Right renal cortex interstitium (tissue), 3 donors: ENCODE measurements around the gene IL1F10. TPM values are rescaled to one million over a fixed set of nuclear protein-coding genes. Genes with fewer than 3 reads are reported as not detected.

Experiments used
- DNase-seq, 3 donors: peaks; one replicate each; pipeline ENCODE4 v3.0.0-alpha.2; 2013; ENCODE audit warnings: low read depth in 3 of 3, low spot score in 2 of 3
- polyA plus RNA-seq, 3 donors: library from polyadenylated mRNA; unstranded; fragments of 120-200 nt; gene quantifications; one replicate each; pipeline ENCODE4 v1.2.1, GENCODE V29; 2013; ENCODE audit not compliant: insufficient read length in 3 of 3

The IL1F10 gene
- polyA plus RNA-seq, 3 donors = not detected

DNA sequence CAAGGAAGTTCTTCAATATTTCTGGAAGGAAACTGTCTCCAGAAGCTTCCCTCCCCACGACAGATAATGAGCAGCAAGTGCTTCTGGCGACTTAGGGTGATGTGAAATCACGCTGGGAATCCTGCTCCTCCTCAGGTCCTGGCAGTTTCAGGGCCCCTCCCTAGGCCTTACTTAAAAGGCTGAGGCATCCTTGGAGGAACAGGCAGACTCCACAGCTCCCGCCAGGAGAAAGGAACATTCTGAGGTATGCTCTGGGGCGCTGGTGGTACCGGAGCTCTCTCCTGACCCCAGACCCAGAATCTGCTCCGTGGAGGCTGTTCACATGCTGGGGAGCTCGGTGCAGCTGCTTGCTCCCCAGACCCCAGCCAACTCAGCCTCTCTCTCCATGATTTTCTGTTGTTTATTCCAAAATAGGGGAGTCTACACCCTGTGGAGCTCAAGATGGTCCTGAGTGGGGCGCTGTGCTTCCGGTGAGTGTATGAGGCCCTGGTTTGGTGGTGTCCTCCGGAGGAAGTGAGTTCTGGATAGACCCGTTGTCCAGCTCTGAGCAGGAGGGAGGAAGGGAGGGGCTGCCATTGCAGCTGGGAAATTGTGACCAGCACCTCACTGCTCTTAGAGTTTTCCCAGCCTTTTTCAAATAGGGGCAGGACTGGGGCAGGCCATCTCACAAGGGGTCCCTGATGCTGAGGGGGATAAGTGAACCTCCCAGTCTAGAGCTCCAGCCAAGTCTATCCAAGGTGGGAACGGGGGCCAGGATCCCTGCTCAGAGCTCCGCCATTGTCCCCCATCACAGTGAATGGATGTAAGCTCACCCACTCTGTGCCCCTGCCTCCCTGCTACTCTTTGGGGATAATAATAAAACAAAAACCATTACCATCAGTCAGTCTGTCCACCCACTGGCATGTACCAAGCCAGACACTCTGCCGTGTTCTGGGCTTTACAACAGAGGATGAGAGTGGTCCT lies 8.5 kb upstream of the IL1F10 start, which contains the start of gene IL36RN:
Gene IL36RN (plus strand): TSS at position 201 of the 963 bp plus-strand sequence. CDS start 241 bp downstream, at position 442.
- no peak for DNase-seq

DNA sequence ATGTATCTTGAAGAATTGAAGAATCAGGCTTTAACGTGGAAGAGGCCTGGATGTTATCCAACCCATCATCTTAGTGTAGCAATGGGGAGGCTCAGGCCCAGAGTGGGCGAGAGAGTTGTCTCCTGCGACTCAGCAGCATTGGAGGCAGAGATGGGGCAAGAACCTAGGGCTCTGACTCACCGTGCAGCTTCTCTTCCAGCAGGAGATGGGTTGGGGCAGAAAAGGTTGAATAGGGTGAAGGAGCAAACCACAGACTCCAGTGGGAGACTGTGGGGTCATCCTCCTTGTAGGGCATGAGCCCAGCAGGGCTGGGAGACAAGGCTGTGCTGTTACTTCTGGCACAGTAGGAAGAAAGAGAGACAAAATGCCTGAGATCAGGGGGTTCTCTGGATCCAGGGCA lies 7.4 kb upstream of the IL1F10 start:
- no peak for DNase-seq

DNA sequence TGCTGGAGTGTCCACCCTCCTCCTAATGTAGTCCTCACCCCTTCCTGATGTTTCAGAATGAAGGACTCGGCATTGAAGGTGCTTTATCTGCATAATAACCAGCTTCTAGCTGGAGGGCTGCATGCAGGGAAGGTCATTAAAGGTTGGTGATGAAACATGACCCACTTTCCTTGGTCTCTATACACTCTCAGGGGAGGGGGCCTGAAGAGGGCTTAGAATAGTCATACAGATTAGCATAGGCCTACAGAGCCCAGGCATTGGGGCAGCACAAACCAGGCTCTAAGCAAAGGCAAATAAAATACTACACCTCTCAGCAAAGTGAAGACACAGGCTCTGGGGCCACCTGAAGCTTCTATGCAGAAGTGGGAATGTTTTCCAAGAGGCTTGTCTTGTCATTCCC lies 7.0 kb upstream of the IL1F10 start:
- no peak for DNase-seq

DNA sequence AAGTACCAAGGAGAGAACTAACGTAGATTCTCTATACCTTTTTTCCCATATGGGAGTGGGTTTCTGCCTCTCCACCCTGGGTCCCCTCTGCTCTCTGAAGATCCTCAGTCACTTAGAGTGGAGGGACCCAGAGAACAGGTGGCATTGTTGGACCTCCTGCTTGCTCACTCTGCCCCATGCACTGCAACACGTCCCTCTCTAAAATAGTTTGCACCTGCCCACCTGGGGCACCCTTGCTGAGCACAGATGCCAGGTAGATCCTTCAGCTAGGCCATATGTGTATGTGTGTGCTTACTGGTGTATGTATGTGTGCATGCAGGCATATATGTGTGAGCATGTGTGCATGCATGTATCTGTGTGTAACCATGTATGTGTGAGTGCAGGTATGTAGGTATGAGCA lies 6.5 kb upstream of the IL1F10 start:
- no peak for DNase-seq

DNA sequence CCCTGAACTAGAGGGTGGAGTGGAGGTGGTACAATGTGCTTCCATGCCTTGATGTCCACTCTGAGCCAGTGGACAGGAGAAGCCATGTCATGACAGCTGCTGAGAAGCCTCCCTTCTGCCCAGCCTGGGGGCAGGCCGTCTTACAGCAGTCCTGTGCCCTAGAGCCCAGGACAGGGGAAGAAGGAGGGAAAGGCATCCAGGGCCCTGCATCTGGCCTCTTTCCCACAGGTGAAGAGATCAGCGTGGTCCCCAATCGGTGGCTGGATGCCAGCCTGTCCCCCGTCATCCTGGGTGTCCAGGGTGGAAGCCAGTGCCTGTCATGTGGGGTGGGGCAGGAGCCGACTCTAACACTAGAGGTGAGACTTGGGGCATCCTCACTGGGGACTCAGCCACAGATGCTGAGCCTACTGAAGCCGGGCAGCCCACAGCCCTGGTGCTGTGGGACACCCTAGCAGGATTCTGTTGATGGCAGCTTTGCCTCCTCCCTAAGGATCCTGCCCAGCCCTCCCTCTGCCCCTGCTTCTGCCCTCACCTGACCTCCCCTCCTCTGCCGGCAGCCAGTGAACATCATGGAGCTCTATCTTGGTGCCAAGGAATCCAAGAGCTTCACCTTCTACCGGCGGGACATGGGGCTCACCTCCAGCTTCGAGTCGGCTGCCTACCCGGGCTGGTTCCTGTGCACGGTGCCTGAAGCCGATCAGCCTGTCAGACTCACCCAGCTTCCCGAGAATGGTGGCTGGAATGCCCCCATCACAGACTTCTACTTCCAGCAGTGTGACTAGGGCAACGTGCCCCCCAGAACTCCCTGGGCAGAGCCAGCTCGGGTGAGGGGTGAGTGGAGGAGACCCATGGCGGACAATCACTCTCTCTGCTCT lies 5.6 kb upstream of the IL1F10 start:
- no peak for DNase-seq

DNA sequence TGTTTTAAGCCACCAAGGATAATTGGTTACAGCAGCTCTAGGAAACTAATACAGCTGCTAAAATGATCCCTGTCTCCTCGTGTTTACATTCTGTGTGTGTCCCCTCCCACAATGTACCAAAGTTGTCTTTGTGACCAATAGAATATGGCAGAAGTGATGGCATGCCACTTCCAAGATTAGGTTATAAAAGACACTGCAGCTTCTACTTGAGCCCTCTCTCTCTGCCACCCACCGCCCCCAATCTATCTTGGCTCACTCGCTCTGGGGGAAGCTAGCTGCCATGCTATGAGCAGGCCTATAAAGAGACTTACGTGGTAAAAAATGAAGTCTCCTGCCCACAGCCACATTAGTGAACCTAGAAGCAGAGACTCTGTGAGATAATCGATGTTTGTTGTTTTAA lies 3.5 kb upstream of the IL1F10 start:
- DNase-seq = no peak

DNA sequence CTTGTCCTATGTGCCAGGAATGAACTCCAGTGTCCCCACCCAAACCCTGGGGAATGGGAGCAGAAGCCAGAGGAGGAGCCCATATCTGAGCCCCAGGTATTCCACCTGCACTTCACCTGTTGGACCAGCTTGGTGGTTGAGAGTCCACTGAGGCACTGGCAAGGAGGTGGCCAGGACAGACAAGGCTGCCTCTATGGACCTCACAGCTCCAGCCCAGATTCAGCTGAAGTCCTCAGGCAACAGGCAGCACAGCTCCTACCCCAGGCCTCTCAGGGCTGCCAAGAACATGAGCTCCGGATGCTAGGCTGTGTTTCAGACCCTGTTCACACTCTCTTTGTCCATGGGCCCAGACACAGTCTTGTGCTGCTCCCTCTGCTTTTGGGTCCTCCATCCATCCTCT lies 2.9 kb upstream of the IL1F10 start:
- DNase-seq = no peak

DNA sequence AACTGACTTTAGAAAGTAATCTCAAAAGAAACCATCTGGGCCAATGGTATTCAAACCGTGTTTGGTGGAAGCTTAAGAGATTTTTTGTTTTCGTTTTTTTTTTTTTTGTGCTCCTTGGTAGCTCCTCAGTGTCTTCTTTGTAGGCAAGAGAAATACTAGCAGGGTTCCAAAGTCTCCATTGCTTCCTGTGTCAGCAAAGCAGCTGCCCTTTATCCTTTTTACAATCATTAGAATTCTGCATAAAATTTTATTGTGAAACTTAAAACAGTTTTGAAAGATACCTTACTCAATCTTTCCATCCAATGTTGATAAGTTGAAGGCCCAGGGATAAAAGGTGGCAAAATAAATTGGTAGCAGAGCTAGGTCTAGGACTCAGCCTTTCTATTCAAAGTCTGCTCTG lies 479 bp downstream of the IL1F10 start:
- DNase-seq = no peak

DNA sequence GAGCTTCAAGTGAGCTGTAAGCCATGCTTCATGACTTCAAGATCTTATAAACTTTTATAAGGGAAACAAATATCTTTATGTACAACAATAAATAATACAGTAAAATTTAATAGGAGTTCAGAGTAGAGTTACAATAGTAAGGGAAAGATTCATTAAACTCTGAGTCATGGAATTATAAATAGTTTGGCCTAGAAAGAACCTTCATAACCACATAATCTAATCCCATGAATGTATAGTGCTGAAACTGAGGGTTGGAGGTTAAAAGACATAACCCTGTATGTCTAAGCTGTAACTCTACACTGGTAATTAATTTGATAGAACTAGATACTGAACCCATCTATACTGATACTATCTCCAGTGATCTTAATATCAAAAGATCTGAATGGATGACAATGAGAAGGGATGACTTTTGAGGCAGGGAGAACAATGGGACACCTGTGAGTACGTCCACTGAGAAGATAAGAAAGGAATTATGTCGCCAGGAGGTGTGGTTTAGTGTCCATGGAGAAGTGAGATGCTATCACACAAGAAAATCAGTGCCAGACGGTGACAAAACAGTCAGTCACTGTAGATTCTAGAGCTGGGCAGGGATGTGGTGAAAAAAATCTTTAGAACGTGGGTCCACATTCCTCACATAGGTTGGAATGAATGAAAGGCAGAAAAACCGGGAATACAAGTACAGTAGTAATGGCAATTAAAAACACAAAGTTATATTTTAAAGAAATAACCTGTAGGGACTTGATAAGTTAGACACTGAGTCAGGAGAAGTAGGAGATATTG lies 1.1 kb downstream of the IL1F10 start:
- DNase-seq = no peak

DNA sequence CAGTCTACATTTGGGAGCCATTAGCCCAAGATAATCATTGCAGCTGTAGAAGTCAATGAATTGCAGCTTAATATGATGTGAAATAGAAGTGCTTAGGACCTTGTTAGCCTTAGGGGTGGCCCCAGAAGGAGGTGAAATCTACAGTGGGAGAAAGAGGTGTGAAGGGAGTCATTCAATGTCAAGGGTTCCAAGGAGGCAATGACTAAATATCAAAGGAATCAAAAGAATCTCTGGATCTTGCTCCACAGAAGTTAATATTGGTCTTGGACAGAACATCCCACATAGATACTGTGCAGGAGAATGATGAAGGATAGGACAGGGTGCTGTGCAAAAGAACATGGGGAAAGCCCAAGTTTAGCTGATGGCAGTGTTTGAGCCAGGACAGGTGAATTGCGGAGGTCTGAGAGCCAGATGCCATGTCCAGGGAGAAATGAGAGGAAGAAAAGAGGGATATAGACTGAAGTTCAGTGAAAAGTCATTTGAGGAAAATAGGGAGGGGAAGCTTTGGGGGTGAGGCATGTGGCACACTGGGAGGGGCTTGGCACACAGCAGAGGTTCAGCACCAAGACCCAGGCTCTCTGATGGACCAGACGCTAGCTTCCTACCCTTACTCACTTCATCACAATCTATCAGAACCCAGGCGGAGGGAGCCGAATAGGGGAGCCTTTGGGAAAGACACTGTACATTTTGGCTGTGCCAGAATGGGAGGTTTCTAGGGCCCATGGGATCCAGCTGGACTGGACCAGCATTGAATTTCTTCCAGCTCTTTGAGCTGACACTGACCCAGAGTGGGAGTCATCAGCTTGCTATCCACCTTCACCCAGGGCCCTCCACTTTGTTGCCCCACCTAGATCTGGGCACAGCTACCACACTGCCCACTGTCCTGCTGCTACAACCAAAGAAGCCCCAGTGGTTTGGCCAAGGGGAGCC lies 2.2 kb downstream of the IL1F10 start:
- no peak for DNase-seq

DNA sequence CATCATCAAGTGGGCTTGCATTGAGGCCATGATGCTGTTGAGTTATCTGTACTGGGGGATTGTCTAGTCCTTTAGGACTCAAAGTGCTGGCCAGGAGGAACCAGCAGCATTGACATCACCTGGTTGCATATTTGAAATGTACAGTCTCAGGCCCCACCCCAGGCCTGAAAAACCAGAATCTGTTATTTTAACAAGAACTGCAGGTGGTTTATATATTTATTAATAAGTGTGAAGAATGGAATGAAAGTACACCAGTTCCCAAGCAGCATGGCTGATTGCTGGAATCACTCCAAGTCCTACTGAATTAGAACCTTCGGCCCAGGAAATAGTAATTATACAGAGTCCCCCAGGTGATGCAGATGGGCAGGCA lies 2.8 kb downstream of the IL1F10 start:
- DNase-seq = no peak

DNA sequence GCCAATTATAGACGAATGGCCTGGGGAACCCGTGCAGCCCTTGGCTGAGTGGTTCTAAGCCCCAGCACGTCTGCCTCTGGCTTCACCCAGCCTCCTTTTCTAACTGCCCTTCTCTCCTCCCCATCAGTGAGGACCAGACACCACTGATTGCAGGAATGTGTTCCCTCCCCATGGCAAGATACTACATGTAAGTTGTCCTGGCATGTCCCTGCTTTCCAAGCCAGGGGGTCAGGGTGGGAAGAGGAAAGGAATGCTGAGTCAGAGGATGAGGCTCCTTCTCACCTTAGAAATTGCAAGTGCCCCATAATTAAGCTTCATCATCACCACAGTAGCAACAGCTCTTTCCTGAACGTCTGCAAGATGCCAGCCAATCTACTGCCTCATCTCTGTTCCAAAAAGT lies 4.8 kb downstream of the IL1F10 start:
- DNase-seq = no peak

DNA sequence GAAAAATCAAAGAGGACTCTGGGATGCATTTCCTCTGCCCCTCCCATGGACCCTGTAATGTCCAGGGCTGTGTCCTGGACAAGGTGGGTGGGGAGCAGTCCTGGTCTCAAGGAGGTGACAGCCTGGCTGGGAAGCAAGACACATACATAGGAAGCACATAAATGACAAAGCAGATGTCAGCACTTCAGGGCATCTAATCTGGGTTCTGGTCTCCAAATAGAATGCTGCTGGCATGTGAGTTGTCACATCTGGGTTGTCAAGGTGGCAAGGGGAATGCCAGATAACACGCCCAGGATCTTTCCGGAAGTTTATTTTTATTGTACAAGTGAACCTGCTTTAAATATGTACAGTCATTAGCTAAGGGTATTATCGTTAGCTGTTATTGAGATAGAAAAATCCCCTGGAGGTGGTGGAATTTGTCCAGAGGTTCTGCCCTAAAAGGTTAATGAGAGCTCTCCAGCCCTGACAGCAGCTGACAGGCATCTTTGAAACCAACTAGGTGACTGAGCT lies 5.6 kb downstream of the IL1F10 start:
- DNase-seq = no peak

DNA sequence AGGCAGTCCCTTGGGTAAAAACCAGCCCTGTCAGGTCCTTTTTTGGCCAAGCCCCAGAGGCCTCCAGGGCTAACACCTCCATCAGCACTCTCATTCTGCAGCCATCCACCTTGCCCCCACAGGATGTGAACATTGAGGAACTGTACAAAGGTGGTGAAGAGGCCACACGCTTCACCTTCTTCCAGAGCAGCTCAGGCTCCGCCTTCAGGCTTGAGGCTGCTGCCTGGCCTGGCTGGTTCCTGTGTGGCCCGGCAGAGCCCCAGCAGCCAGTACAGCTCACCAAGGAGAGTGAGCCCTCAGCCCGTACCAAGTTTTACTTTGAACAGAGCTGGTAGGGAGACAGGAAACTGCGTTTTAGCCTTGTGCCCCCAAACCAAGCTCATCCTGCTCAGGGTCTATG lies 7.3 kb downstream of the IL1F10 start:
- no peak for DNase-seq

DNA sequence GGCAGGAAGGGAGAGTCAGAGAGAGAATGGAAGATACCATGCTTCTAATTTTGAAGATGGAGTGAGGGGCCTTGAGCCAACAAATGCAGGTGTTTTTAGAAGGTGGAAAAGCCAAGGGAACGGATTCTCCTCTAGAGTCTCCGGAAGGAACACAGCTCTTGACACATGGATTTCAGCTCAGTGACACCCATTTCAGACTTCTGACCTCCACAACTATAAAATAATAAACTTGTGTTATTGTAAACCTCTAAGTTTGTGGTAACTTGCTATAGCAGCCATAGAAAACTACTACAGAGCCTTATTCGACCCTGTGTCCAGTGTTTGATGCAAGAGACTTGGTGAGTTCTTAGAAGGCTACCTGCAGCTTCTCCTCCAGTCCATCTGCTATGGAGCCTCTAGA lies 7.8 kb downstream of the IL1F10 start:
- no peak for DNase-seq

DNA sequence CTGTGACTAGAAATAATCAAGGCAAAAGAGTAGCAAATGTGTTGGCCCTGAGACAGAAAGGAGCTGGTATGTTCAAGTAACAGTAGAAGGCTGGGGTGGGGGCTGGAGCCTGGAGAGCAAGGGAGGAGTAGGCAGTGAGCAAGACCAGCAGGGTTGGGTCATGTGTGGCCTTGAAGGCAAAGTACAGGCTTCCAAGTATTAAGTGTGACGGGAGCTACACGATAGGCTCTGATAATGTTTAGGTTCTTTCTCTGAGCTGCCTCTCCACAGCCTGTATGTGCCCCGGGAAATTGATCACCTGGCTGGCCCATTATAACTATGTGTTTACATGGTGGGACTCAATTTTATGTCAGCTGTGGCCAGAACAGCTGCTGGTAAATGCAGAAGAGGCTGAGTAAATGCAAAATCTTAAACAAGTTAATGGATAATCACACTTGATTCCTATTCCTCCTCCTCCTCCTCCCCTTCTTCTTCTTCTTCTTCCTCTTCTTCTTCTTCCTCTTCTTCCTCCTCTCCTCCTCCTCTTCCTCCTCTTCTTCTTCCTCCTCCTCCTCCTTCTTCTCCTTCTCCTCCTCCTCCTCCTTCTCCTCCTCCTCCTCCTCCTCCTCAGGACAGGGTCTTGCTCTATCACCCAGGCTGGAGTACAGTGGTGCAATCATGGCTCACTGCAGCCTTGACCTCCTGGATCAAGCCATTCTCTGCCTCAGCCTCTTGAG lies 9.3 kb downstream of the IL1F10 start:
- DNase-seq = no peak

DNA sequence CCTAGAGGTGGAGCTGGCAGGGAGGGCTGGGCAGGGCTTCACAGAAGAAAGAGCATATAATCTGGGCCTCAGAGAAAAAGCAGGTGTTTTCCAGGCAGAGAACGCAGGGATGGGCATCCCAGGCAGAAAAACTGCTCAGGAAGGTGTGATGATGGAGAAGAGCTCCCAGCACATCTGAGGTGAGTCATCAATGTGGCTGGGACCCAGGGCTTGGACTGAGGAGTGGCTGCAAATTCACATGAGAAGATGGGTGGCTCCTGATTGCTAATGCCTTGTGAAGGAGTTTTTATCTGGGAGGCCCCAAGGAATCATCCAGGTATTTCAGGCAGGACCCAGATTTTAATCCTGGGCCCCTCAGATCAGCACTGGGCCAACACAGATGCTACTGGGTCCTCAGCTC lies 10.2 kb downstream of the IL1F10 start:
- DNase-seq = no peak

DNA sequence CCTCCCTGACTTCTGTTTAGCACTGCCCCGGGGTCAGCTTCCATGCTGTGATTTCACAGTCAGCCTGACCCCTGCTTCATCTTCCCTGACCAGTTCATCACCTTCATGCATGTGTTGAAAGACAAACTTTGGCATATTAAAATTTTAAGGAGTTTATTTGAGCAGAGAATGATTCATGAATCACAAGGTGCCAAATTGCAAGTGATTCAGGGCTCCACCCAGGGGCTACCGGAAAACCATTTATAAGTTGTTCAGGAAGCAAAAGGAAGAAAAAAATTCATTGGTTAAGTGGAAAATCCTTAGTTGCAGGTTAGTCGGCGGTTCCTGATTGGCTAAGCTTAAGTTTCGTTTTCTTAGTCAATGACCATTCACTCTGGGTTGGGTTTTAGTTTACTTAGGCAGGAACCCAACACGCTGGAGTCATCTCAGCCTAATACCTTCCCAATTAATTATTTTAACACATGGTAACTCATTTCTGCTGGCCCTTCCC lies 10.6 kb downstream of the IL1F10 start:
- DNase-seq = no peak

DNA sequence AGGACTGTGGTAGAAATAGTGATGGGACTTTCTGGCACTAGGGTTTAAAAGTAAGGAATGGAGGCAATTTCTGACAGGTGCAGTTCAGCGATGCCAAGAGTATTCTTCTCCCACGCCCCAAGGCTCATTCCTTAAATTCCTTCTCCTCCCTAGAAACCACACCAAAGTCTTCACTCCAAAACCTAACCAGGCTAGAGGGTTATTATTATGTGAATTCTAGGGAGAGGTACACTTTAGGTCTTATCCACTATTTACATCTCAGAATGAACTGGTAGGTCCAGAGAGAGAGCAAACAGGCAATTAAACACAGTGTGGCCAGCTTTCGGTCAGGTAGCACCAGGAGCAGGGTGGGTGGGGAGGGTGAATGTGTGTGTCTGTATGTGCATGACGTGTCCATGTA lies 11.4 kb downstream of the IL1F10 start:
- no peak for DNase-seq
